VCaP (cell line): ENCODE measurements around the gene PIR.

Experiments
- H3K27ac ChIP-seq: fragments of 450-650 bp; 2 replicates; pipeline ENCODE4 v1.5.1; 2017
- CTCF ChIP-seq: fragments of 450-650 bp; conservative IDR thresholded peaks from 2 replicates; pipeline ENCODE4 v1.5.1; 2017; ENCODE audit warnings: mild to moderate bottlenecking, moderate library complexity

Gene PIR

GRCh38 chrX:15356444-15356843, 136.7 kb downstream of the PIR start:
- no peak for TF ChIP-seq CTCF
- H3K27ac ChIP-seq, result no peak overlapping the region

DNA sequence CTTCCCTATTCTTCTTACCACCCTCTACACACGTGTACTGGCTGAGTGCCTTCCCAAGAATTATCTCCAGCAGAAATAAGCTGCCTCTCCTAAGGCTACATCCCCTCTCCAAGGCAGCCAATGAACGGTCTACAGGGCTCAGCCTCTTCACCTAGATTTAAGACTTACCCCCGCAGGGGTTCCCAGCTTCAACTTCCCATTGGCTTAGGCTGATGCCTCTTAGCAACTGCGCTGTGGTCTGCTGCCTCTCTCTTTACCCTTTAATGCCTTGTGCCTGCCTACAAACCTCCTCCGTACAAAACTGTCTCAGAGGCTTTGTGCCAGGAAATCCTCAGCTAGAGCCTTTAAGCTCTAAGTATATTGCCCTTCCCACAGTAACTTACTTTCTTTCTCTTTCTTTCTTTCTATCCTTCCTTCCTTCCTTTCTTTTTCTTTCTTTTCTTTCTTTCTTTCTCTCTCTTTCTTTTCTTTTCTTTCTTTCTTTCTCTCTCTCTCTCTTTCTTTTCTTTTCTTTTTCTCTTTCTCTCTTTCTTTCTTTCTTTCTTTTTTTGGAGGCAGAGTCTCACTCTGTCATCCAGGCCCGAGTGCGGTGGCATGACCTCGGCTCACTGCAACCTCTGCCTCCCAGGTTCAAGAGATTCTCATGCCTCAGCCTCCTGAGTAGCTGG, 142.7 kb downstream of the PIR start:
- peak overlapping the region; percentile 64 for H3K27ac ChIP-seq
- no peak for TF ChIP-seq CTCF

GRCh38 chrX:15349046-15349445, 144.1 kb downstream of the PIR start:
- TF ChIP-seq CTCF, result peak; percentile 76
- H3K27ac ChIP-seq, result peak overlapping the region; percentile 64

- TF ChIP-seq CTCF, result no peak
- no peak overlapping the region for H3K27ac ChIP-seq
Observed at GRCh38 chrX:15345976-15346375, 147.2 kb downstream of the PIR start.

DNA sequence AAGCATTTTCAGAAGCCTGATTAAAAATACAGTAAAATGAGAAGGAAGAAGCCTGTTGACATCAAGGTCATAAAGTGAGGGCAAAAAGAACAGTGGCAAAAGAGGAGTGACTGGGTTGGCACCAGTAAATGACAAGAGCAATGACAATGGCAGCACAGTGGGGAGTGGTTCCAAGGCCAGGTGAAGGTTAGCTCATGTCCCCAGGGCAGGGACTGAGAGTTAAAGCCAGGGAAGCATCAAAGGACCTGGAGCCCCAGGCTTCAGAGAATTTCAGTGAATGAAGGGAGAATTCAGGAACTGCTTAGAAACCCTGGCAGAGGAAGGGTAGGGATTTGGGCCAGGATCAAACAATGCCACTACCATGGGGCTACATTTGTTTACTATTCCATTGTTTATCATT, 149.0 kb downstream of the PIR start:
- no peak overlapping the region for H3K27ac ChIP-seq
- no peak for TF ChIP-seq CTCF

- 0 out of 2 replicates have a peak overlapping the region, but pooled peaks have one; percentile 5 for H3K27ac ChIP-seq
- TF ChIP-seq CTCF, result no peak
Observed at GRCh38 chrX:15343075-15343476, 150.1 kb downstream of the PIR start.

DNA sequence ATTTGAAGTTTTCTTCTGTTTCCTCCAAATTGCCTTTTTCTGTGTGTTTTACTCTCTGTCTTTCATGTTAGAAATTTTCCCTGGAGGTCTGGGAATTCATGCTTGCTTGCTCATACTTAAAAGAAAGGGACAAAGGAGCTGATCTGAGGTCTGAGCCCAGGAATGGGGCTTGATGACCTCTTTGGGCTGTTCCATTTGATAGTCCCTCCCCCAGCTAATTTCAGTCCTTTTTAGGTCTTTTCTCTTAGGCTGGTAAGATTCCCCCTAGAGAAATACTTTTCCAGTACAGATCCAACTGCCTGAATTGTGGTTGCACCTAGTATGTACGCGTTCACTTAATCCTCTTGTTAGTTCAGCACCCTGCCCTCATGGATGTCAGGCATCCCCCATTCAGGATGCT, 152.3 kb downstream of the PIR start:
- TF ChIP-seq CTCF, result no peak
- H3K27ac ChIP-seq, result no peak overlapping the region
